NCI-H748 treated with DMSO at 0.1 percent for 48 hours (cell line): Measurements from ENCODE around the gene PYGO2.
"Not testable (repeated sequence)": the region's sequence is repeated elsewhere in the genome, so short reads cannot be mapped to it uniquely, and the experiment has no call there.

Experiments
- DNase-seq: peaks from one replicate; lab custom pipeline; 2025; lab: John Stamatoyannopoulos, UW

Gene PYGO2

DNA sequence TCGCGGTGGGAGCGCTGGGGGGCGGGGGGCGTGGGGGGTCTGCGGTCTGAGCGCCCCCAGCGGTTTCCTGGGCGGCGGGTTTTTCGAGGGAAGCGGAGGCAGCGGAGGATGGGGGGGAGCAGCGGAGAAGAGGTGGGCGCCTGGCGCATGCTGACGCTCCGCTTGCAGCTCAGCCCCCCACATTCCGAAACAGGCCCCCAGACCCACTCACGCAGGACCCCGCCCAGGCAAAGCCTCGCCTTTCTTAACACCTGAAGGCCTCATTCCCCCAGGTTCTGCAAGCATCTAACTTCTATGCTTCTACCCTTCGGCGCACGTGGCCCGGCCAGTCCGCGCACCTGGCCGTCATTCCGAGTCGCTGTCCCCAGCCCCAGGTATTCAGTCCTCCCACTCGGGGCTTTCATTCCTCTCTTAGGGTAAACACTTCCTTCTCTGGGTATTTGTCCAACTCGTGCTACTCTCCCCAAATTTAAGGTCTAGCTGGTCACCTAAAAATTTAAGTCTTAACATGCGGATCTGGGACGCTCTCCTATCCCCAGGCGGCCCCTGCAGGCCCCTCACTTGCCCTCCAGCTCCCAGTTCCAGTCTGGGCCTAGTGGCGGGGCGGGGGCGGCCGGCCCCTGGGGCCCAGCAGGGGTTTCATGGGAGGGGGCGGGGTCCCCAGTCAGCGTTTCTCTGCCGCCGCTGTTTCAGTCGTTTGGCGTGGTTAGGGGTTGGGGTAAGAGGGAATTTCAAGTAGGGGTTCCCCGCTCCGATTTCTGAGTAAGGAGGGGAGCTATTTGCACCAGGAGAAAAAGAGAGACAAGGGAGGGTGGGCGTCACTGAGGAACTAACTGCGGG, 38.2 kb upstream of the PYGO2 start:
- no peak for DNase-seq

DNA sequence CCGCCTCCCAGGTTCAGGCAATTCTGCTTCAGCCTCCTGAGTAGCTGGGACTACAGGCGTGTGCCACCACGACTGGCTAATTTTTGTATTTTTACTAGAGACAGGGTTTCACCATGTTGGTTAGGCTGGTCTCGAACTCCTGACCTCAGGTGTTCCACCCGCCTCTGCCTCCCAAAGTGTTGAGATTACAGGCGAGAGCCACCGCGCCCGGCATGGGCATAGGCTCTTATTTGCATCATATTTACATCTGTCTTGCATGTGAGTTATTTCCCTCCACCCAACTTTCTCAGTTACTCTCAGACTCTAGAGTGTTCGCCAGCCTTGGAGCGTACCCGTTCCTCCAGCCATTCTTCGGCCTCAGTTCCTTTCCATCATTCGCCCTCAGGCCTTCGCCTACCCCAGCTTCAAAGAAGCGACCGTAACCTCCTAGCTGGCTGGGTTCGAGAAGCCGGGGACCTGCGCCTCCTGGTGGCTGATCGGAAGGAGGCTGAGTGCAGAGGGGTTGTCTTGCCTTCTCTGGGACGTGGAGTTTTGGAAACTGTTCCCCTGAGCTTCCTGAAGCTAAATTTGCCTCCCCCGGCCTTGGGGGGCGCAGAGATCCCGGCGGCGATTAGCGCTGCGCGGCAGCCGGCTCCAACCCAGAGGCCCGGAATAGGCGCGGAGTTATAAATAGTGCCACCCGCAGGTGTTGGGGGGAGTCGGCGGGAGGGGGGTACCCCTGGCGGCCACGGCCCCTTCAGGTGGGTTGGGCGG, 37.4 kb upstream of the PYGO2 start:
- peak; percentile 37 for DNase-seq

DNA sequence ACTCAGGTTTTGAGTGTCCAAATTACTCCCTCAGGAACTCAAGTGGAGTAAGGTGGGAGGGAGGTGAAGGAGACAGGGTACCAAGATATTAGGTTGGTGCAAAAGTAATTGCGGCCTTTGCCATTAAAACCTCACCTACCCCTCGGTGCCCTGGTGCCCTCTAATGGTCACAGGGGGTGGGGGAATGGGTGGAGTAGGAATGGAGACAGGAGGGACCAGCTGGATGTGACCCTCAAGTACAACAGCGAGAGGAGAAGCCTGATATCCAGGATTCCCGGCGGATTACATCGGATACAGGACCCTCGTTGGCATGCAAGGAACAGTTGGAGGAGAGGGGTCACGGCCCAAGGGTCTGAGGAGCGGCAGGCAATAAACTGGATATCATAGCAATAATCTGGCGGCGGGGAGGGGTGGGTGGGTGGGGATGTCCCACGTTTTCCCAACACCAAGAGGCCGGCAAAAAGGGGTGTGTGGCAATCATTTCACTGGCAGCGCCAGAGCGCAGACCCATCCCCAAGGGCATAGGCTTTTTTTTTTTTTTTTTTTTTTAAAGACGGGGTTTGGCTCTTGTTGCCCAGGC, 36.7 kb upstream of the PYGO2 start:
- DNase-seq, result no peak

DNA sequence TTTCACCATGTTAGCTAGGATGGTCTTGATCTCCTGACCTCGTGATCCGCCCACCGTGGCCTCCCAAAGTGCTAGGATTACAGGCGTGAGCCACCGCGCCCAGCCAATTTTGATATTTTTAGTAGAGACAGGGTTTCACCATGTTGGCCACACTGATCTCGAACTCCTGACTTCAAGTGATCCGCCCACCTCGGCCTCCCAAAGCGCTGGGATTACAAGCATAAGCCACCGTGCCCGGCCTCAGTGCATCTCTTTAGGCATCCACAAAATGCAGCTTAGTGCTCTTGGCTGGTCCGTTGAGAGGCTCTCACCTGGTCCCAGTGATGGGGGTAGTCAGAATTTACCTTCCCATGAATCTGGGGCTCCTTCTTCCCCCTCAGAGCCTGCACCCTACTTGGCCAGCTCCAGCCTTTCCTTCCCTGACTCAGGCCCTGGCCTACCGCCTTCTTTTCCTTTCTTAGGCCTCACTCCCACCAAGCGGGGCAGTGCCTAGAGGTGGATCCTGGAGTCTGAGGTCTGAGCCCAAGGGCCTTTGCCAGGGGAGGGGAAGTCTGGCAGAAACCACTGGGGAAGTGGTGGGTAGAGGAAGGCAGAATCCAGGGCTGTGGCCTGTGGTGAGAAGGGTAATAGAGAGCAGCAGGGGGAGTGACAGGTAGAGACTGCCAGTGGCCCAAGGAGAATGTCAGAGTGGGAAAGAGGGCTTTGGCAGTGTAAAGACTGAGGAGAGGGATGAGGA, 35.6 kb upstream of the PYGO2 start:
- DNase-seq, result no peak

DNA sequence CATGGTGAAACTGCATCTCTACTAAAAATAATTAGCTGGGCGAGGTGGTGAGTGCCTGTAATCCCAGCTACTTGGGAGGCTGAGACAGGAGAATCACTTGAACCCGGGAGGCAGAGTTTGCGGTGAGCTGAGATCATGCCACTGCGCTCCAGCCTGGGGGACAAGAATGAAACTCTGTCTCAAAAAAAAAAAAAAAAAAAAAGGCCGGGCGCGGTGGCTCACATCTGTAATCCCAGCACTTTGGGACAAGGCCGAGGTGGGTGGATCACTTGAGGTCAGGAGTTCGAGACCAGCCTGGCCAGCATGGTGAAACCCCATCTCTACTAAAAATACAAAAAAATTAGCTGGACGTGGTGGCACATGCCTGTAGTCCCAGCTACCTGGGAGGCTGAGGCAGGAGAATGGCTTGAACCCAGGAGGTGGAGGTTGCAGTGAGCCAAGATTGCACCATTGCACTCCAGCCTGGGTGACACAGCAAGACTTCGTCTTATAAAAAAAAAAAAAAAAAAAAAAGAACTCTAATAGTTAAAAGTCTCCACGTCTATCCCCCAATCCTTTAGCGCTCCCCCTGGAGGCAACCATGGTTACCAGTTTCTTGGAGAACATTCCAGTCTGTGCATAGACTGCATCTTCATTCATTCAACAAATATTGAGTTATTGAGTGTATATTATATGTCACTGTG, 33.9 kb upstream of the PYGO2 start:
- DNase-seq, result not testable (repeated sequence)

DNA sequence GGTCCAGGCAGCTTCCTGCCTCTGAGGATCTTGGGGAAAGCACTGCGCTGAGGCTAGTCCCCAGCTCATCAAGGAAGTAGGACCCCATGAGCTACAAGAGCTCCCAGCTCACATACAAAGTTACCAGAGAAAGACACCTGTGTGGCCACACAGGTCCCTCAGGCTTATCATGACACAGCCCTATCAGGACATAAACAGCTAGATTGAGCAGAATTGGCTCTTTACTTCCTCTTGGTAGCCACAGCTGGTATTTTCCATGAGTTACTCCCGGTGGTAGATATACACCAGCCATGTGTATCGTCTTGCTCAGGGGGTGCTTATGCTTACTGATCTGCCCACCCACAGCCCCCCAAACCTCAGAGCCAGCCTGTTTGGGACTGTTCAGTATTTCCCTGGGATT, 33.0 kb upstream of the PYGO2 start:
- no peak for DNase-seq

DNA sequence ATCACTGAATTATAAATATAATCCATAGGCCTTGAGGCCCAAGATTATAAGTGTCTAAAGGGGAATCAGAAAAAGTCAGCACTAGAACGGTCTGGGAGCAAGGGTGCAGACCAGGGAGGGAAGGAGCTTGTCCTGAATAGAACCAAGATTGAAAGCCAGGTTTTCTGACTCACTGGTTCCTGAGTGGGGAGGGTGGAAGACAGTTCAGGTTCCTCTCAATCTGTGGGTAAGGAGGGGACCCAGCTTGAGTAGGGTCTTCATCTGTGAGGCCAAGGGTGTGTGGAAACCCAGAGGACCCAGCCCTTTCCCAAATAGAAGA, 32.6 kb upstream of the PYGO2 start:
- no peak for DNase-seq

DNA sequence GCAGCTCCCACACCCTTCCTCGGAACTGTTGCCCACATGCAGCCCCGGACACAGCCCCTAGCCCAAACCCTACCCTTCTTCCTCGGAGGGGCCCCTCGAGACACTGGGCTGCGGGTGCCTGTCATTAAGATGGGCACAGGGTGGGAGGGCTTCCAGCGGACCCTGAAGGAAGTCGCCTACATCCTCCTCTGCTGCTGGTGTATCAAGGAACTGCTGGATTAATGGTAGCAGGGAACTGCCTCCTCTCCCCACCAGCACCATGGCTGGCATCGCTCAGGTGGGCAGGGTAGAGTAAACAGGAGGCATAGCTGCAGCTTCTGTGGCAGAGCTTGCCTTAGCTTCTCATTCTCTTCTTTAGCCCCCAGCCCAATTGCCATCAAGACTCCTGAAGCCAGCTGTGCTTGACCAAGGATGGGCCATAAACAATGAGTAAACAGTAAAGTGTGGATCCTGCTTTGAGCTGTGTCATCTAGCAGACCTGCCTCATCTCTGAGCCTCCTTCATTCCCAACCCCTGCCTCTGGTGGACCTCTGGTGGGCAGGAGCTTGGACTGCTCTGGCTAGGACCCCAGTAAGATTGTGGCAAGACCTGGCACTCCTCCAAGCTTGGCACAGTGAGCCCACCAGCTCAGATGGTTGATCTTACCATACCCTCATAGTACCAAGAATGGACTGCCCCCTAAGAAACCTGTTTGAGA, 32.1 kb upstream of the PYGO2 start, which contains the start of gene LENEP:
Gene LENEP (plus strand): TSS at position 15 of the 697 bp plus-strand sequence. CDS start 22 bp downstream, at position 37.
- no peak for DNase-seq

DNA sequence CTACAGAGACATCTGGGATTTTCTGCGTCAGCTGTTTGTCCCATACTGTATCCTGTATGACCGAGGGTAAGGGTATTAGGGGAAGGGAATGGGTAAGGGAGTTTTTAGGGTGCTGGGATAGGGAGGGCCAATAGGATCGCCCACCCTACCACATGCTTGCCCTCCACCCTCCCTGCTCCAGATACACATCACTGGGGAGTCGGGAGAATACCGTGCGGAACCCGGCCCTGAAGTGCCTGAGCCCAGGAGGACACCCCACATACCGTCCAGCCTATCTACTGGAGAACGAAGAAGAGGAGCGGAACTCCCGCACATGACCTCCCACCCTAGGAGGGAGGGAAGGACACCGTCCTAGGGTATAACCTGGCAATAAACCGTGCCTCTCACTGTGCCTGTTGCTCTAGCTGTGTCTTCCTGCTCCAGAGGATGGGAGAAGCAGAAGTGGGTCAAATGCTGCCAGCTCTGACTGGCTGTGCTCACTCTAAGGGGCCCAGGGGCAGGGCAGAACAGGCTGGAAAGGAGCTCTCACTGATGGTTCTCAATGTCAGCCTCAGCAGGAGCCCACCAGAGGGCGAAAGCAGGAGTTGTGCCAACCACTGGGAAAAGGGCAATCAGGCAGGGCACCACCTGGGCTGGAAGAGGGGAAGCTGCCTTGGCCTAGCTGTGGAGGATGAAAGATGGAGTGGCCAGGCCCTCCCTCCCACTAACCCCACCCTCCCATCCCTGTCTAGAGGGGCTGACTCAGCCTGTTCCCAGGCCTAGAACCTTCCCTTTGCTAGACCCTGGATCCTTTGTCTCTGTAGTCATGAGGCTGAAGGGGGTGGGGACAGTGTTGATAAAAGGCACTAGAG, 31.4 kb upstream of the PYGO2 start:
- no peak for DNase-seq

DNA sequence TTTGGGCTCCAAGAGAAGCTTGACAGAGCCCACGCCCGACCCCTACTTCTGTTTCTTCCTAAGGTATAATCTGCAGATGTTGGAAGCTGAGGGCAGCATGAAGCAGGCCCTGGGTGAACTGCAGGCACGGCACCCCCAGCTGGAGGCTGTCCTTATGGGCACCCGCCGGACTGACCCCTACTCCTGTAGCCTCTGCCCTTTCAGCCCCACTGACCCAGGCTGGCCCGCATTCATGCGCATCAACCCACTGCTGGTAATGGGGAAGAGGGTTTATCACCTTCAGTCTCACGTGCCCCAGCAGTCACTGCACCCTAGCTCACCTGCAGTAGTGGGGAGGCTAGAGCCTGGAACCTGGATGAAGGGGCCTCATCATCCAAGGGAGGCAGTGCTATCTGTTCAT, 28.7 kb upstream of the PYGO2 start:
- no peak for DNase-seq

DNA sequence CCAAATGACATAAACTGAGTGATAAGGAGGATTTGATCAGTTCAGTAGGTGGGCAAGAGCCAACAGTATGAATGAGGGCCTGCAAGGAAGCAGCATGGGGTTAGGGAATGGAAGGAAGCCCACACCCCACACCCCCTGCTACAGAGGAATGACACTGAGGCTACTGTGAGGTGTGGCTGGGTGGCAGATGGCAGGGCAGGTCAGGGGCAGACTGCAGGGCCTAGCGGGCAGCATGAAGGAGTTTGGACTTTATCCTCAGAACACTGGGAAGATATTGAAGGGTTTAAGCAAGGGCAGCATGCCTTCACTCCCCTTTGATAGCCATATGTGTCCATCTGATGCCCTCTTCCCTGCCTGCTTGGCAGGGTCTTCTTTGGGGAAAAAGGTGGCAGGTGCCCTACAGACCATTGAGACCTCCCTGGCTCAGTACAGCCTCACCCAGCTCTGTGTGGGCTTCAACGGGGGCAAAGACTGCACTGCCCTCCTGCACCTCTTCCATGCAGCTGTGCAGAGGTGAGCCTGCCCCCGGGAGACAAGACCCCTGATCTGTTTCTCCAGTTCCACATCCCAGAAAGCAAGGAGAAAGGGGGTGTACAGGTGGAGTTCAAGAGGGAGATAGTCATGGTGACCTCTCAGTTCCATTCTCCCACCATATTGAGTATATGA, 27.7 kb upstream of the PYGO2 start:
- no peak for DNase-seq

DNA sequence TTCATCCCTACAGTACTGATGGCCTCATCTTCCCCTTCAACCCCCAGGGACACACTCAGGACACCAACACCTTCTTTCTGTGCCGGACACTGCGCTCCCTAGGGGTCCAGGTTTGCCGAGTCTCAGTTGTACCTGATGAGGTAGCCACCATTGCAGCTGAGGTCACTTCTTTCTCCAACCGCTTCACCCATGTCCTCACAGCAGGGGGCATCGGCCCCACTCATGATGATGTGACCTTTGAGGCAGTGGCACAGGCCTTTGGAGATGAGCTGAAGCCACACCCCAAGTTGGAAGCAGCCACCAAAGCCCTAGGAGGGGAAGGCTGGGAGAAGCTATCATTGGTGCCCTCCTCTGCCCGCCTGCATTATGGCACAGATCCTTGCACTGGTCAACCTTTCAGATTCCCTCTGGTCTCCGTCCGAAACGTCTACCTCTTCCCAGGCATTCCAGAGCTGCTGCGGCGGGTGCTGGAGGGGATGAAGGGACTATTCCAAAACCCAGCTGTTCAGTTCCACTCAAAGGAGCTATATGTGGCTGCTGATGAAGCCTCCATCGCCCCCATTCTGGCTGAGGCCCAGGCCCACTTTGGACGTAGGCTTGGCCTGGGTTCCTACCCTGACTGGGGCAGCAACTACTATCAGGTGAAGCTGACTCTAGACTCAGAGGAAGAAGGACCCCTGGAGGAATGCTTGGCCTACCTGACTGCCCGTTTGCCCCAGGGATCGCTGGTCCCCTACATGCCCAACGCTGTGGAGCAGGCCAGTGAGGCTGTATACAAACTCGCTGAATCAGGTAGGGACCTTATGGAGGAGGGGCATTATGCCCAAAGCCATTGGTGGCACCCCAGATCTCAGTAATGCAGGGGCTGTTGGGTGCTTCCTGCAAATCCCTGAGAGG, 26.7 kb upstream of the PYGO2 start:
- no peak for DNase-seq

DNA sequence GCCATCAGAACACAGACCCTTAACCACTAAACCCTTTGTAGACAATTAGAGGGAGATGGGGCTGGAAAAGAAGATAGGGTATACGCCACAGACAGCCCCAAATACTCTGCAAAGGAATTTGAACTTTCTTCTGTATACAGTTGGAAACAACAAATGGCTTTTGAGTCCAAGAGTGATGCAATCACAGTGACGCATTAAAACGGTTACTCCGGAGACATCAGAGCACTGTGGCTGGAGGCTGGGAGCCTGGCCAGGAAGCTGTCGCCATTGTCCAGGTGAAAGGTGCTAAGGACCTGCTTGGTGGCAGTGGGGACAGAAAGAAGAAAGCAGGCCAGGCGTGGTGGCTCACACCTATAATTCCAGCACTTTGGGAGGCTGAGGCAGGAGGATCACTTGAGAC, 25.7 kb upstream of the PYGO2 start:
- DNase-seq, result no peak

DNA sequence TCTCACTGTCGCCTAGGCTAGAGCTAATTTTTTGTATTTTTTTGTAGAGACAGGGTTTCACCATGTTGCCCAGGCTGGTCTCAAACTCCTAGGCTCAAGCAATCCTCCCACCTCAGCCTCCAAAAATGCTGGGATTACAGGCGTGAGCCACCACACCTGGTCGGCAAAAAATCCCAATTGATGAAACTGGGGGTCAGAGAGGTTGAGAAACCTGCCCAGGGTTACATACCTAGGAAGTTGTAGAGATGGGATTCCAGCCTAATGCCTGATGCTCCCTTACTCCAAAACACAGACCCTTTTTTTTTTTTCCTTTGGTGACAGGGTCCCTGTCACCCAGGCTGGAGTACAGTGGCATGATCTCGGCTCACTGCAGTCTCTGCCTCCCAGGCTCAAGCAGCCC, 25.2 kb upstream of the PYGO2 start:
- not testable (repeated sequence) for DNase-seq

DNA sequence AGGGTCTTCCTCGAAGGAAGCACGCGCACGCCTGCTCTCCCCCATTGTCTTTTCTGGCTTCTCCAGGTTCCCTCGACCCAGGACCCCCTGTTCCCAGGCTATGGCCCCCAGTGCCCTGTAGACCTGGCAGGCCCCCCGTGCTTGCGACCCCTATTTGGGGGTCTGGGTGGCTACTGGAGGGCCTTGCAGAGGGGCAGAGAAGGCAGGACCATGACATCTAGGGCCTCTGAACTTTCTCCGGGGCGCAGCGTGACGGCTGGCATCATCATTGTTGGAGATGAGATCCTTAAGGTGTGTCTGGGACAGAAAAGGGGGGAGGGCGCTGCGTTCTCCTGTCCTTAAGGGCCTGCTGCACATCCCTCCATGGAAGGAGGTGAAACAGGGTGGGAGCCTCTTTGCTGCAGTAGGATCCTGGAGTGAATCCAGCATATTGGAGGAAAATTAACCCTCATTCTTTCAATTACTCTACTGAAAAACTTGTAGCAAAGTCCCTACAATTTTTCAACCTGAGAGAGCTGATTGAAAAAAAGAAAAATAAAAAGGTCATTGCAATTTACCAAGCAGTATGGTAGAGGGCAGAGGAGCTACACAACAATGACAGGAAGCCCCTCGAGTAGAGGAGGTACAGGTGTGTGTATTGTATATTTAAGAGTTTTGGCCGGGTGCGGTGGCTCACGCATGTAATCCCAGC, 22.3 kb upstream of the PYGO2 start:
- no peak for DNase-seq

DNA sequence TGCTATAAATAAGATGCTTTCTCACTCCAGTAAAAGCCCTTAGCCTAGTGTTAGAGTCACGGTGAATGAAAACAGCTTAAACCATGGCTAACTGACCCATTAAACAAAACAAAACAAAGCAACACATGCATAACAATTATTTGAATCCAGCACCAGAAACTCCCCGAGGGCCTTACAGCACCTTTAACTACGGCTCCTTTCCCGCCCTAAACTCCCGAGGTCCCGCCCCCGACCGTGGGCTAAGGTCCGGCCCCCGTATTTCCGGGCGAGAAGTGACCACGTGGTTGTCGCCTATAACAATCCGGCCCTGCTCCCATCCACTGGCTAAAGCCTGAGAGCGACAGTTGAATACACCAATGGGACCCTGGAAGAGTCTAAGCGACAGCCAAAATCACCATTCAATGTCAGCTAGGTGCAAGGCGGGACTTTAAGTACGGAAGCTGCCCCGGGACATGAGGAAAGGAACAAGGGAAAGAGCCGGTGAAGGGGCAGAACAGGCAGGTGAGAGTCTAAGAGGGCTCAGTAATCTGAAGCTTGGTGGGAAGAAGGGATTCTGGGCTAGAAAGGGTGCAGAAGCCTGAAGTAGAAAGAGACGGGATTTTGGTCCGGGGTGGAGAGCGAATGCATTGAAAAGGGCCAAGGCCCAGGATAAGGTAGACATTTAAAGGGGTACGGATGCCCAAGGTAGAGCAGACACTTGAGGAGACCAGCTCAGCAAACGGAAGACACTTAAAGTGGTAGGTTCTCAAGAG, 21.5 kb upstream of the PYGO2 start, which contains the start of gene FLAD1:
Gene FLAD1 (plus strand): TSS at position 448 of the 752 bp plus-strand sequence. CDS start 351 bp downstream, outside the sequence.
- peak; percentile 99 for DNase-seq

DNA sequence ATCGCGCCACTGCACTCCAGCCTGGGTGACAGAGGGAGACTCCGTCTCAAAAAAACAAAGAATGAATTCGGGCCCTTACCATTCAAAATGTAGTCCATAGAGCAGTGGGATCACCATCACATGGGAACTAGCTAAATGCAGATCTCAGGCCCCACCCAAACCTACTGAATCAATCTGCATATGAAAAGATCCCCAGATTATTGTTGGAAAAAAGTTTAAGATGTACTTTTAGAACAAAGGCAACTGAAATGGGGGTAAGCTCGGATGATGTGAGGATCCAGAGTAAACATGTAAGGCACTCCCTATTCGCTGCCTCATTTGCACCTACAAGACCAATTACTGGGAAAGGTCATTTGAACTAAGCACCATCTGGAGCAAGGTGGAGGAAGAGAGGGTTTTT, 20.8 kb upstream of the PYGO2 start:
- no peak for DNase-seq
